NCI-H2171 treated with DMSO at 0.1 percent for 48 hours (cell line): ENCODE results near the gene INAVA.
A peak's percentile ranks its signal among the peaks of the same experiment; 100 is the strongest.

Source experiments
- DNase-seq: peaks from one replicate; lab custom pipeline; 2025; lab: John Stamatoyannopoulos, UW

The INAVA gene

DNA sequence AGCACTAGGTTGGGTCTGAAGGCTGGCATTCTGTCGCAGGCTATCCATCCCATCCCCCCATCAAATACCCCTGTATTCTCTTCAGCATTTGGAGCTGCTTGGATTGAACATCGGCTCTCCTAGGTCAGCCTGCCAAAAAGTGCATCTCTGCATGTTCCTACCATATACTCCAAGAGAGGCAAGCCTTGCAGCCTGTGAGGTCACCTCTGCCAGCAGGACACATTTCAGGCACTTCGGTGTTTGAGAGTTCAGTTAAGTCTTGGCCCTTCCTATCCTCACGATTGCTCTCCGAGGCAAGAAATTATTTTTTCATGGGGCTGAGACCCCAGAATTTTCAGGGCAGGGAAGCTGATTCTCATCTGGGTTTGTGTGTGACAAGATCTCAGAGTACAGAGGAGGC is 19.3 kb upstream of the INAVA start:
- no peak for DNase-seq

DNA sequence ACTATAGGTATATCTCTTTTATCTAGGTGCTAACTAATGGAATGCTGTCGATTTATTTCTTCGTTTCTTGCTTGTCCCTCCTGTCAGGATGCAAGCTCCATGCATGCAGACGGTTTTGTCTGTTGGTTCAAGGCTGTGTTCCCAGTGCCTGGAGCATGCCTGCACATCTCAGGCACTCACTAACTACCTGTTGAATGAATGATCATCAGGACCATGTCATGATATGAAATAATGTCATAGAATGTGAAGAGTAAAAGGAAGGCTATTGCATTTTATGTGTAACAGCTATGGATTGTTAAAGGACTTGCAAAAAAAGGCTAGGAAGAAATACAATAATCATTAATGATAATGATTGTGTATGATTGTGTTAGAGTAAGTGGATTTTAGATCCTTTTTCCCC is 17.7 kb upstream of the INAVA start:
- no peak for DNase-seq

DNA sequence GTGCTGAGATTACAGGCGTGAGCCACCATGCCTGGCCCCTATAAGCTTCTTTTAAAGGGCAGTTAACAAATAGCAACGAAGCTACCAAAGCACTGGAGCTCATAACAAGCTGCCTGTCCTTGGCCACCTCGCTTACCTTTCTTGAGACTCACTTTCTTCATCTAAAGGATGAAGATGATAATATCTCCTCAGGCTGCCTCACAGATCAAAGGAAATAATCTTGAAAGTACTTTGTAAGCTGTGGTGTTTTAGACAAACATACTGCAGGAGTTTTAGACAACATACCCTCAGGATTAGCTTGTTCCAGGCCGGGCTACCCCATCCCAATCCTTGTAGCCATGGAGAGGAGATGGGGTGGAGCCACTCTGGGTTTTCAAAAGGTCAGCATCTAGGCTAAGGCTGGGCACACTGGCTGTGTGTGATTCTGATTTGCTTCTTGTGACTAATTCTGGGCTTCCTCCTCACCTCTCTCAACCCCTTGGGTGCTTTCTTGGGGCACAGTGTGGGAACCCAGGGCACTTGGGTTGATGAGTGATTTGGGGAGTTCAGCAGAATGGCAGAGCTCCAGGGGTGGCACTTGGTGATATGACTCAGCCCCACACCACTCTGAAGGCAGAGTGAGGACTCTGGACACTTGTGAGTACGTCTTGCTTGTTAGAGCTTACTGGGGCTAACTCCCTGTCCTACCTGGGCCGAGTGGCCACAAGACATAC is 16.7 kb upstream of the INAVA start:
- DNase-seq = no peak

DNA sequence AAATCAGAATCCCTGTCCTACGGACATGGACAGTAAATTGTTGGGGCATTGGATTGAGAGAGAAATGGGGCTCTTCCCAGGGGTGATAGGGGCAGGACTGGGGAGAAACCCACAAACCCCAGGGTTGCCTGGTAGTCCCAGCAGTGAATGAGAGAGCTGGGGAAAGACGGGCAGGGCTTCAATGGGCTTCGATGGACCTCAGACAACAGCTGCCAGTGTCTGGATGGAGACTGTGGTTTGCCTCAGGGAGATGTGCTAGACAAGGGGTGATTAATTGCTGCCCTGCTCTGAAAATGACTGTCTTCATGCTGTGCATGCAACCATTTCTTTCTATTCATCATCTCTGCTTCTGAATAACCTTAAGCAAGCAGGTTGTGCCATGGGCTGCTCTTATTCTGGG is 14.5 kb upstream of the INAVA start:
- DNase-seq = no peak

DNA sequence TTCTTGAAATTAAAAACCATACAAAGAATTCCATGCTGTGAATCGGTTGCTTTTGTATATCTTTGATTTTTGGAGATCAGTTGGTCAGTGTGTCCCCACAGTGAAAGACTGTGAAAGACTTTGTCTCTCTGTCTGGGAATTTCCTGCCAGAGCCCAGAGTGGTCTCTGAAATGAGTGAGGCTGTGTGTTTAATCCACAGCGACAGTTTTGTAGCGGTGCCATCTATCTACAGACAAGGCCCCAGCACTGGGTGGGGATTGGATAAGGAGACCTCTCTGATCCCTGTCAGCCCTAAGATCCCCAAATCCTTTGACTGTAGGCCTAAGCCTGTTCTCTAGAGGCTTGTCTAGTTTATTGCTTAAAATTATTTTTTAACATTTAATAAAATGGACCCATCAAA is 11.6 kb upstream of the INAVA start:
- no peak for DNase-seq

DNA sequence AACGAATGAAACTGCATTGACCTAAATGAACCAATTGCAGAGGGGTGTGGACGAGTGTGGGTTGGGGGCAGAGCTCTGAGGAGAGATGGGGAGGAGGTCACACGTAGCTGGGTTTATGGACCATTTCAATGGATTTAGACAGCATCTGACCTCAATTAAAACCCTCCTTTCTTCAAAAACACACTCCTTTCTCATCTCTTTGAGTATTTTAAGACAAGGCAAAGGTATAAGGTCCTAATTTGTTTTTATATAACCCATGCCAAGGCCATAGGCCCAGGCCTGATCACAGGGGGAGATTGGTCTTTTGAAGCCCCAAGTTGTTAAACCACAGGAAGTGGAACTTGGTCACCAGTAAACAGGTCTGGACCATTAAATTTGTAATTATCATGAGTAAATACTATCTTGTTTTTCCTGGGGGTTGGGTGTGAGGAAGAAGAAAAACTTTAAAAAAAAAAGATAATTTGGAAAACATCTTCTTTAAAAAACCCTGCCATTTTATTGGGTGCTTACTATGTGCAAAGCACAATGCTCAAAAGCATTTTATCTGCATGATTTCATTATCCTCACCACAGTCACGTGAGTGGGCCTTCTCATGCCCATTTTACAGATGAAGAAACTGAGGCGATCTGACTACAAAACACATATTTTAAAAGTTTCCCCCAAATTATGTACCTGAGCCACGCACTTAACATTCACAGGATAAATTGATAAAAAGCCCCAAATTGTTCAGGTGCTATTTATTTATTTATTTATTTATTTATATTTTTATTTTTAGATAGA is 8.9 kb upstream of the INAVA start:
- no peak for DNase-seq

DNA sequence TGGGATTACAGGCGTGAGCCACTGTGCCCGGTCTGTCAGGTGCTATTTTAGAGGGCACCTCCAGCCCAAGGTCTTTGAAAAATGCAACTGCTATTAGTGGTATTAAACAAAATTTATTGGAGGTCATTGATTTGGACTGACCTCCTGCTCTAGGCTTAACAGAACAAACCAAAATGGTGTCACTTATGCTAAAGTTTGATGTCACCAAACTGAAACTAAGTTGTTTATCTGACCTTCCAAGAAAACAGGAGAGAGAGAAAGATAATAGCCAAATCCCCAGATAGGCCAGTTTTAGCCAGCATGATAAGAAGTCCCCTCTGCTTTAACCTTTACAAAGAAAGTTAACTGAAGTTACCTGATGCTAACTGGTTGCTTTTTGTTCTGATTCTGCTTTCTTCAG is 8.1 kb upstream of the INAVA start:
- no peak for DNase-seq

DNA sequence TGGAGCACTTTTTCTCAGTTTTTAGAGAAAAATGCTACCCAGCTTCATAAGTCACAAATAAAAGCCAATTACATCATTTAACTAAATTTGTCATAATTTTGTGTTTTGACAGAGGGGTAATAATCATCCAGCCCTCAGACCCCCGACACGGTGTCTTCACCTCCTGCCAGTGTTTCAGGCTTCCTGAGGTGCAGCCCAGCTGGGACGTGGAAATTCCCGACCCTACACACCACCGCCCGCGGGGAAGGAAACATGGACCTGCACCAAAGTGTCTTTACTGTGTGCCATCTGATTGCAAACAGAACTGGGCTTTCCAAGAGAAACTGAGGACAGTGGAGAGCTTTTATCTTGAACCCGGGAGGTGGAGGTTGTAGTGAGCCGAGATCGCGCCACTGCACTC is 7.7 kb upstream of the INAVA start:
- no peak for DNase-seq

DNA sequence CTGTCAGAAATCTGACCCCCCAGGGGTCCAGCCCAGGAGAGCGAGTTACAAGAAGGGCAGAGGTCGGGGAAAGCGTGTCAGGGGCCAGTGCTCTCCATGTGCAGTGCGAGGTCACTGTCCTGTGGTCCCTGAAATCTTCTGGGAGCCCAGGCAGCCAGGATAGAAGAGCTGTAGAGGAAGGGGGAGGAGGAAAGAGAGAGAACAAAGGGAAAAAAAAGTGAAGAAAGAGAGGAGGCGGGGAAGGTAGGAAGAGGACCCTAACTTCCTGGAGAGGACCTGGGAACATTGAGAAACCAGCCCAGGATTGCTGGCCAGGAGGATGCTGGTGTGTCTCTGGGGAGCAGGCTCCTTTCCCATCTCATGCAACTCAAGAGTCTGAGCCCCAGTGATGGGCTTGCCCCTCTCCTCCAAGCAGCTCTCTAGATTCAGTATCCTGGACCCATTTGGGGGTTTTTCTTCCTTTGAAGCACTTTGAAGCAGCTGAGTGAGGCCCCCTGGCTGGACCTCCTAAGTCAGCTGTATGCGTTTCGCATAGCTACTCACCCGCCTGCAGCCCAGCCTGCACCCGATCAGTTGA is 6.8 kb upstream of the INAVA start:
- no peak for DNase-seq

DNA sequence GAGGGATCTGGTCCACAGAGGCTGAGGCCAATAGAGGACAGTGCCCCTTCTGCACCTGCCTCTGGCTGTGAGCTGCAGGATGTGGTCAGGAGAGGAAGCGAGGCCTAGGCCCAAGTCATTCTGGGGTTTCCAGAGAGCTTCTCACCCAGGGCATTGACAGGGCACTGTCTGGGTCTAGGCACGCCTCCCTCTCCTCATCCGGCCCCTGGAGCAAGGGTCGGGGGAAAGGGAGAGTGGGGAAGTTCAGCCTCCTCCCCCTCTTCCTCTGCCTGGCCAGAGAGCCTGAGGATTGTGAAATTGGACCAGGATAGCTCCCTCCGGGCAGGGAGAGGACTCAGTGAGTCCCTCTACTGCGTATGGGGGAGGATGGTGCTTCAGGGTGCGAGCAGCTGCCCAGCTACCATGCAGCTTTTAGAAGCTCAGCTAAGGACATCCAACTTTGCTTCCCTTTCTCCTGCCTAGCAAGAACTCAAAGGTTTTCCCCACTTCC is 6.3 kb upstream of the INAVA start:
- DNase-seq = no peak

DNA sequence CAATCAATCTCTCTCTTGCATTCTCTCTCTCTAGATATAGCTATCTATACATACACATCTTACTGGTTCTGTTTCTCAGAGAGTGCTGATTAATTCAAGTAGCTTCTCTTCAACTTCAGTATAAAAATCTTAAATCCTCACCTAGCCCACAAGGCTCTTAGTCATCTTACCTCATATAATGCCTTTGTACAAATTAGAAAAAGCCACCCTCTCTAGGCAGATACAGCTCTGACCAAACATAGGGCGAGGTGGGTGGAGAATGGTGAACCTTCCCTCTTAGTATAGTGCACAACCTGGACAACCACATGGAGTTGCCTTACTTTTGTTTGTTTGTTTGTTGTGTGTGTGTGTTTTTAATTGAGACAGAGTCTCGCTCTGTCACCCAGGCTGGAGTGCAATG is 5.1 kb upstream of the INAVA start:
- no peak for DNase-seq

DNA sequence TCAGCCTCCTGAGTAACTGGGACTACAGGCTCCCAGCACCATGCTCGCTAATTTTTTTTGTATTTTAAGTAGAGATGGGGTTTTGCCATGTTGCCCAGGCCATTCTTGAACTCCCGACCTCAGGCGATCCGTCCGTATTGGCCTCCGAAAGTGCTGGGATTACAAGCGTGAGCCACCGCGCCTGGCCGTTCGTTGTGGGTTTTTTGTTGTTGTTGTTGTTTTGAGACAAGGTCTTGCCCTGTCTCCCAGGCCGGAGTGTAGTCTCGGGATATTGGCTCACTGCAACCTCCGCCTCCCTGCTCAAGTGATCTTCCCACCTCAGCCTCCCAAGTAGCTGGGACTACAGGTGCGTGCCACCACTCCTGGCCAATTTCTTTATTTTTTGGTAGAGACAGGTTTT is 4.7 kb upstream of the INAVA start:
- no peak for DNase-seq

DNA sequence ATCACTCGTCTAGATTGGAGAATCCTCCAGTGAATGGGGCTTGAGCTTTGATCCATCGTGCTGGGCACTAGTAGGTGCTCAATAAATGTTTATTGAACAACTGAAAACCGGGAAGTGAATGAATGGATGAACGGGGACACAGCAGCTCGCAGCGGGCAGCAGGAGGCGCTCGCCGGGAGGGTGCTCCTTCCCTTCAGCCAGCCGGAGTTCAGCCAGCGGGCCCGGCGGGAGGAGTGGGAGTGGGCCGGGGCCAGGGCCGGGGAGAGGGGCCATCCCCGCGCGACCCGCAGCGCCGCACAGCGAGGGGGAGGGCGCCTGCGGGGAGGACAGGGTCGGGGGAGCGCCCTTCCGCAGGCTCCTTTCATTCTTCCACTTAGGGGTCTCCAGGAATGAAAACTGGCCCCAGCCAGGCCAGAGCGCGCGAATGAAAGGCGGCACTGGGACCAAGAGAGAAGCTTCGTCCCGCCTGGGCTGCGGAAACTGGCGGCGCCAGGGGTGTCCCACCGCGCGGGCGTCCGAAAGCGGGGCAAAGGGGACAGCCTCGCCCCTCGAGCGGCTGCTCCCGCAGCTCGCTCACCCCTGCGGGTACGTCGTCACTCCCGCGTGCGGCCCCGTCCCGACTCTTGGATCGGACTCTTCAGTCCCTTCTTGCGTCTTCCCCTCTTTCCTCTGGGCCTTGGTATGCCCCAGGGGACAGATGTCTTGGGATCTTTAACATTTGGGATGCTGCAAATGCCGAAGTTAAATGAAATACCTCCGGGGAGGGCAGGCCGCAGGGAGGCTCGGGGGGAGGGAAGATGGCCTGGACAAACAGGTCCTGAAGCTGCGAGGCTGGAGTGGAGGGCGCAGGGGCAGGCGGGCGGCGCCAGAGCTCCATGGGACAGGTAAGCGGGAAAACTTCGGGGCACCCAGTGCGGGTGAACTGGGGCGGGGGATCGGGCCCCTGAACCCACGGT is 3.6 kb upstream of the INAVA start:
- peak; percentile 61 for DNase-seq

DNA sequence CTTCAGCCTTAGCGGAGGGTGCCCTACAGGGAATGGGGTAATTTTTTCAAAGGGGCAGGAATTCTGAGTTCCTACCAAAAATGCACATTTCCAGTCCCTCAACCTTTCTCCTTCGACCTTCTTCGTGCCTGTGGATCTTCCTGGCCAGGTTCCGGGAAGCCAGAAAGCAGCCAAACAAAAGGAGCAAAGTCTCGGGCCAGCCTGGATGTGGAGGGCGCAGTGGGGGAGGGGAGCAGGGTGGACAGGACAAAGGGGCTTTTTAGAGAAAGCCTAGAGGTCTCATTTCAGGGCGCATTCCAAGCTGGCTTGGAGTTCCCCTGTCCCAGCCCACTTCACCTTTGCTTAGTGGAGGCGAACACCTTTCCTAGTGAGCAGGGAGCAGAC is 2.9 kb upstream of the INAVA start:
- no peak for DNase-seq

DNA sequence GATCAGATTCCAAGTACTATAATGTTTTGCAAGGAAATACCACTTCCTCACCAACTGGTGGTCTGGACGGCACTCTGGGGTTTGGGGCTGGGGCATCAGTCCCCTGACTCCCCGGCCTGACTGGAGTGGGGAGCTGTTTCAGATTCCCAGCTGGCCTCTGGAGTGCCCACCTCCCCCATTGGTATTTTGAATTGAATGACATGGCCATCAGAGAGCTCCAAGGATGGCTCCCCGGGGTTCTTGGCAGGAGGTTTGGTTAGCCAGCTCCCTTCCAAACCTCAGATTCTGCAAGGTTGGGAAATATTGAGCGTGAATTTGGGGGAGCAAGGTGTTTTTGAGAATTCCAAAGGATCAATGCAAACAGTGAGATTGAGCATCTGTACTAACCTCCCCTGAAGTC is 2.2 kb upstream of the INAVA start:
- DNase-seq = no peak

DNA sequence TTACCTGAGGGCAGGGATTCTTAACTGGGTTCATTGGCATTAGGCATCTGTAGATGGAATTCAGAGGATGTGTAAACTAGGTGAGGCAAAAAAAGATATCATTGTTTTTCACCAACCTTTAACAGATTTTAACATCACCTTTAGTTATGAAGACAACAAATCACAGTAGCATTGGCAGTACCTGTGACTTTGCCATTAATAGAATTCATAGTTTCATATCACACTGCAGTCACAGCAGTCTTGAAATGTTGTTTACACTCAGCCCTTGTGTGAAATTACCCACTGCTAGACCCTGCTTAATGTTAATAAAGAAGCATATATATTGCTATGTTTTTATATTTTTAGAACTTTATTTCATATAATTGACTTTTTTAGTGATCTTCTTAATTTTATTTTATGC is 1.7 kb upstream of the INAVA start:
- no peak for DNase-seq

DNA sequence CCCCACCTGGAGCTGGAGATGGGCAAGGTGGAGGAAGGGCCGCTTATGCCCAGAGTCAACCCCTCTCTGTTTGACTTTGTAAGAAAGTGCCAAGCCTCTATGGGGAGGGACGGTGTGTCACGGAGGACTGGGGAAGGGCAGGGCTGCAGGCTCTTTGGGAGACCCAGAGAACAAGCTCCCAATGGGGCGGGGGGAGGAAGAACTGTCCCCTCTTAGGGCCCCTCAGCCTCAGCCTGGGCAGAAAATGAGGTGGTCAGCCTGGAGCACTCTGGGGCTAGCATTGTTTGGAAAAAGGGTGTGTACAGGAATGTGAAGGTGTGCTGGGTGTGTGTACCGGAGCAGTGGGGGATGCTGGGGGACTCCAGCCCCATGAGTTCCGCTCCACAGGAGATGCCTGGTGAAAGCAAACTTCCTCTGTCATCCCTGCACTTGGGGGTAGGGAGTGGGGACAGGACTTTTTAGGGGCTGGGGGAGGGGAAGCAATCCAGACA is 1.2 kb upstream of the INAVA start:
- DNase-seq = no peak

DNA sequence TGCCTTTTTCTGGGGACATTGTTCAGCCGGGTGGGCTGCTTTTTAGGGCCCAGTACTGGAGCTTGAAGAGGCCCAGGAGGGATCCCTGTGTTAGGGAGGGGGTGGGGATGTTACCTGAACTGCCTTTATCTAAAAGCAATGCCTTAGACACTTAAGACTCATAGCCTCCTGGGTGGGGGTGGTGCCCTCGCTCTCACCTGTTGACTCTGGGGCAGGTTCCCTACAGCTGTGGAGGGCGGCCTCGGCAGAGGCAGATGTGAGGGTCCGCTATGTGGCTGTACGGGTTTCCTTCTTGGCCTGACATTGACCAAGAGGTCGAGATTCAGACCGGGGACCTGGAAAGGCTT is 716 bp downstream of the INAVA start:
- no peak for DNase-seq

DNA sequence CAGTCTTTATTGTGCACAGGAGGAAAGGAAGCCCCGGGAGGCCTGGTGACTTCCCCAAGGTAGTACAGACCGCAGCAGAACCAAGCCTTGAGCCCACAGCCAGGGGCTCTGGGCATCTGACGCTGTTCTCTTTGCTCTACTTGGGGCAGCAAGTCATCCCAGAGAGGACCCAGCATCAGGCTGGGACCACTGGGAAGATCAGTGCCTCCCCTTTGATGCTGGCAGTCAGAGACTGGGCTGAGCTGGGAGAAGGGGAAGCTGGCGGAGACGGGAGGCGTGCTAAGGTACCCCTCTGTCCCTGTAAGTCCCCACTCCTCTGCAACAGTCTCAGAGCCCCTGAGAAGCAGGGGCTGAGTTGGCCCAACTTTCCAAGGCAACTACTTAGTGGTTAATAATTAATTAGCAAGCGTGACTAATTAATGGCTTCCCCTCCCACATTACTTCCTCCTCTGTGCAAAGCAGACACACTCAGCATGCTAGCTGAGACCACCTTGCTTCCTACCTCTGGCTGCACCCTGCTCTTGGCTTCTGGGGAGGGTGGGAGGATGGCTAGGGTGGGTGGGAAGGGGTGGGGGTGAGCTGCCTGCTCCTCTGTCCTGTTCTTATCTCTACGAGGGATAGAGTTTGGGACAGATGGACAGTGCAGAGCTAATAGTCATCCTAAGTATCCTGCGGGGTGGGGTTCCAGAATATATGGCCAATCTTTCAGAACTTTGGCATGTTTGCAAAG is 1.3 kb downstream of the INAVA start:
- no peak for DNase-seq

DNA sequence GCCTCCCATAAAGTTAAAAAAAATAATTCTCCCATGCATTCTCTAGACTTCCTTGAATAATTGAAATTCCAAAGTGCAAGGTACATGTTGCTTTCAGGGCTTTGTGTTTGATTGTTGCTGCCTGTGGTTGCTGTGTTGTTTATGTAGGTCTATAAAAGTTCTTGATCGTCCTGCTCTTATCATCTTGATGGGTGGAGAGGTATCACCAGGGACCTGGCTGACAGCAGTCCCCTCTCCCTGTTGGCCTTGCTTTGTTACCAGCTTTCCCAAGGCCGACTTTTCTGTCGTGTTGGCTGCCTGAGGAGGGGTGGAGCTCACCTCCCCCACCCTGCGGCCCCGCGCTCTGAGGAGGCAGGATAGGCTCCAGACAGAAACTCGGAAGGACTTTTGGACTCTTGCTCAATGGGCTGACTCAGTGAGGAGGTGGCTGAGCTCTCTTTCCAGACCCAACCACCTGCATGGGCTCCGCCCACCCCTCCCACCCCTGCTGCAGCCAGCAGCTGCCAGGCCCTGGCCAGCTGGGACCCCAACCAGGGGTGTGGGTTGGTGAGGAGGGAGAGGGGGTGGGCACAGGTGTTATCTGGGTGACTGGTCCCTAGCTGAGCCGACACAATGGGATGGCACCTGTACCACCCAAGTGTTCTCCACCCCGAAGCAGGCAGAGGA is 2.0 kb downstream of the INAVA start:
- DNase-seq = peak; percentile 9

DNA sequence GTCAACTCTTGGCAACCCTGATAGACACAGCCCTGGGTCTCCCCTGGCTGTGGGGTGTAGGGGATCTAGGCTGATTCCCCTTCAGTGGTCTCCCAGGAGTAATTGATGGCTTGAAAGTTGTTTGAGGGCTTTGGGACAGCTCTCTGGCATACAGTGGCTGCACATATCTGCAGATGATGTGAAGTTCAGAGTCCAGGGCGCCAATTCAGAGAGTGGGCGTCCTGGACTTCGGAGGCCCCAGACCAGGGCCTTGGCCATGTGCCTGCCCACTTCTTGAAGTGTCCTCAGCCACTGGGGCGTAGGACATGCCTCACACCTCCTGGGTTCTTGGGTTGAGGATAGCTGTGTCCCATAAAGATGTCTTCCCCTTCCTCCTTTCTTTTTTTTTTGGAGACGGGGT is 2.6 kb downstream of the INAVA start:
- DNase-seq = no peak
